Upper lobe of left lung (tissue), 4 donors: Measurements from ENCODE around the gene MFSD2B.

Source experiments
- CTCF ChIP-seq, 6 experiments: fragments of 450-650 bp in 4 of 6; fragments of 200-600 bp in 2 of 6; sonication (generic) in 2 of 6; IDR thresholded peaks; one replicate each; pipeline ENCODE4 v1.5.1; 2016 to 2019; ENCODE audit warnings: antibody characterized with exemption in 6 of 6
- EP300 ChIP-seq, 4 donors: sonication (generic); formaldehyde crosslinking; IDR thresholded peaks; one replicate each; pipeline ENCODE4 v1.5.1; 2017; ENCODE audit warnings: antibody characterized with exemption in 4 of 4, control low read depth in 2 of 4
- POLR2A ChIP-seq, 4 donors: fragments of 450-650 bp; IDR thresholded peaks; one replicate each; pipeline ENCODE4 v1.5.1; 2016 to 2017; ENCODE audit warnings: antibody characterized with exemption in 4 of 4, mild to moderate bottlenecking in 2 of 4
- POLR2AphosphoS5 ChIP-seq, 2 donors: sonication (generic); formaldehyde crosslinking; IDR thresholded peaks; one replicate each; pipeline ENCODE4 v1.5.1; 2017; ENCODE audit warnings: antibody characterized with exemption in 2 of 2

DNA sequence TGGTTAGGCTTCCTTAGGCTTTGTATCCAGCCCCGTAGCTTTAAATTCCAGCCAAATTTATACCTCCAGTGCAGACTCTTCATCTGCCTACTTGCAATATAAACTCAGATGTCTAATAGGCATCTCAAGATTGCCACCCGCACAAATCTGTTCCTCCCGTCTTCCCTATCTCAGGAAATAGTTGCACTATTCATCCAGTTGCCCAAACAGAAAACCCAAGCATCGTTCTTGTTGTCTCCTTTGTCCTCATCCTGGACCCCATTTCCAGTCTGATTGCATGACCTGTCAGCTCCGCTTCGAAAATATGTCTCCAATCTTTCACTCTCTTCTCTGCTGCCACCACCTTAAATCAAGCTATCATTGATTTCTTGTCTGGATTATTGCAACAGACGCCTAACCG is 41.9 kb downstream of the MFSD2B start:
- TF ChIP-seq POLR2AphosphoS5 (IDR thresholded peaks at IDR 0.05) (no peak), POLR2A (IDR thresholded peaks at IDR 0.05) (no peak), CTCF (IDR thresholded peaks at IDR 0.05) (no peak), EP300 (IDR thresholded peaks at IDR 0.05) (no peak)
